IPS-15b (cell line): ENCODE measurements around the gene HRH2.

Experiments used
- H3K27me3 ChIP-seq: one replicate; pipeline ENCODE4 v1.6.1; 2013; ENCODE audit warnings: low read length; ENCODE audit not compliant: control insufficient read depth, insufficient read depth
- H3K36me3 ChIP-seq: one replicate; pipeline ENCODE4 v1.6.1; 2013; ENCODE audit warnings: low read length; ENCODE audit not compliant: control insufficient read depth, insufficient read depth
- H3K4me1 ChIP-seq: one replicate; pipeline ENCODE4 v1.6.1; 2013; ENCODE audit warnings: mild to moderate bottlenecking, low read length; ENCODE audit not compliant: control insufficient read depth, insufficient read depth
- H3K4me3 ChIP-seq: one replicate; pipeline ENCODE4 v1.5.1; 2013; ENCODE audit warnings: low read depth, low read length
- H3K9ac ChIP-seq: one replicate; pipeline ENCODE4 v1.6.1; 2013; ENCODE audit warnings: low read depth, mild to moderate bottlenecking, low read length
- H3K9me3 ChIP-seq: one replicate; pipeline ENCODE4 v1.6.1; 2013; ENCODE audit warnings: mild to moderate bottlenecking, low read length; ENCODE audit not compliant: control insufficient read depth, insufficient read depth

HRH2 gene

DNA sequence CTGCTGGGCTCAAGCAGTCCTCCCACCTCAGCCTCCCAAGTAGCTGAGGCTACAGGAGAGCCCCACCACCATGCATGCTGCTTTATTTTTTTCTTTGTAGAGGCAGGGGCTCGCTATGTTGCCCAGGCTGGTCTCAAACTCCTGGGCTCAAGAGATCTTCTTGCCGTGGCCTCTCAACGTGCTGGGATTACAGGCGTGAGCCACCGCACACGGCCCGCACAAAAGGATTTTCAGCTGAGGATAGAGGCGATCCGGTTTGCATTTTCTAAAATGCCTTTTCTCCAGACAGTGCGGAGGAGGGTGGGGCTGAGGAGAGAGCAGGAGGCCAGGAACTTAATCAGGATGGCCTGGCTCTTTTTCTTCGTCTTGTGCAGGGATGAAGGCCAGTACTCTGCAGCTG, 6.9 kb downstream of the HRH2 start:
- Histone ChIP-seq H3K27me3 (no peaks in the 10 kb centered on the region), H3K4me1 (no peaks in the 10 kb centered on the region), H3K9me3 (no peaks in the 10 kb centered on the region), H3K4me3 (no peak overlapping the region), H3K36me3 (no peaks in the 10 kb centered on the region), H3K9ac (no peak overlapping the region)

DNA sequence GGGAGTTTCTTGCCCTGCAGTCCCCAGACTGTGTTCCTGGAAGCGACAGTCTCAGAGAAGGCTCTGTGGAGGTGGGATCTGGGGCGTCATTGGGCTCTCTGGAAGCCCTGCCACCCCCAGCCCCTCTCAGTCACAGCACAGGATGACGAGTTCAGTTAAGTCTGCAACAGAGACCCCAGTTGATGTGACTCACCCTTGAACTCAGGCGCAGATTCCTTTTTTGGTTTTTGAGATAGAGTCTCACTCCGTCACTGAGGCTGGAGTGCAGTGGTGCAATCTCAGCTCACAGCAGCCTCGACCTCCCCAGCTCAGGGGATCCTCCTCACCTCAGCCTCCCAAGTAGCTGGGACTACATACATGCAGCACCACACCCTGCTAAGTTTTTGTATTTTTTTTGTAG, 8.3 kb downstream of the HRH2 start:
- no peaks in the 10 kb centered on the region for H3K9me3 ChIP-seq
- no peaks in the 10 kb centered on the region for H3K4me1 ChIP-seq
- no peak overlapping the region for H3K9ac ChIP-seq
- no peak overlapping the region for H3K4me3 ChIP-seq
- H3K27me3 ChIP-seq = no peaks in the 10 kb centered on the region
- H3K36me3 ChIP-seq = no peaks in the 10 kb centered on the region

GRCh38 chr5:175668006-175668405, 10.1 kb downstream of the HRH2 start:
- Histone ChIP-seq H3K4me1 (no peaks in the 10 kb centered on the region), H3K9ac (no peak overlapping the region), H3K27me3 (no peaks in the 10 kb centered on the region), H3K4me3 (no peak overlapping the region), H3K36me3 (no peaks in the 10 kb centered on the region), H3K9me3 (no peaks in the 10 kb centered on the region)

- Histone ChIP-seq H3K4me1 (no peaks in the 10 kb centered on the region), H3K36me3 (no peaks in the 10 kb centered on the region), H3K4me3 (no peak overlapping the region), H3K9me3 (no peaks in the 10 kb centered on the region), H3K9ac (no peak overlapping the region), H3K27me3 (no peaks in the 10 kb centered on the region)
Measured at GRCh38 chr5:175670372-175670771, 12.5 kb downstream of the HRH2 start.

DNA sequence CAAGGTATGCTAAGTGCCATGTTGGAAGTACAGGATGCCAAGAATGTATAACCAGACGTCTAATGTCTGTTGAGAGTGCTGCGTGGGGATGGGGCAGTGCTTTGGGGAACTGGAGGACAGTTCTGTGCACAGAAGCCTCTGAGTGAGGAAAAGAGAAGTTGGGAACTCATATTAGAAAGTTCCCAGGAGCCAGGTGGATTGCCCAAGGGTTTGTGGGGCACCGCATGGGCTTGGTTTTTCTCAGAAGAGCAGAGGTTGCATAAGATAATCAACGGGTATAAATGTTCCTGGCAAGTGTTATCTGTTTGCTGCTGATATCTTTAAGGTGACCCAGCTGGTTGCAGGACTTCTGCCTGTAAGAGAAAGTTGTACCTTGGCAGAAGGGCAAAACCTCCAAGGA, 13.1 kb downstream of the HRH2 start:
- H3K9ac ChIP-seq = no peak overlapping the region
- no peaks in the 10 kb centered on the region for H3K4me1 ChIP-seq
- H3K27me3 ChIP-seq = no peaks in the 10 kb centered on the region
- H3K36me3 ChIP-seq = no peaks in the 10 kb centered on the region
- H3K9me3 ChIP-seq = no peaks in the 10 kb centered on the region
- no peak overlapping the region for H3K4me3 ChIP-seq

- no peak overlapping the region for H3K9ac ChIP-seq
- H3K27me3 ChIP-seq = no peaks in the 10 kb centered on the region
Measured at GRCh38 chr5:175672976-175673648, 15.2 kb downstream of the HRH2 start.

GRCh38 chr5:175674731-175675346, 17.0 kb downstream of the HRH2 start:
- H3K4me3 ChIP-seq = no peak overlapping the region
- no peaks in the 10 kb centered on the region for H3K9me3 ChIP-seq
- H3K27me3 ChIP-seq = no peaks in the 10 kb centered on the region
- H3K36me3 ChIP-seq = no peaks in the 10 kb centered on the region
- H3K4me1 ChIP-seq = no peaks in the 10 kb centered on the region
- no peak overlapping the region for H3K9ac ChIP-seq

More at GRCh38 chr5:175672976-175673648, 15.2 kb downstream of the HRH2 start:
- Histone ChIP-seq H3K9me3 (no peaks in the 10 kb centered on the region), H3K36me3 (no peaks in the 10 kb centered on the region), H3K4me3 (no peak overlapping the region), H3K4me1 (no peaks in the 10 kb centered on the region)

DNA sequence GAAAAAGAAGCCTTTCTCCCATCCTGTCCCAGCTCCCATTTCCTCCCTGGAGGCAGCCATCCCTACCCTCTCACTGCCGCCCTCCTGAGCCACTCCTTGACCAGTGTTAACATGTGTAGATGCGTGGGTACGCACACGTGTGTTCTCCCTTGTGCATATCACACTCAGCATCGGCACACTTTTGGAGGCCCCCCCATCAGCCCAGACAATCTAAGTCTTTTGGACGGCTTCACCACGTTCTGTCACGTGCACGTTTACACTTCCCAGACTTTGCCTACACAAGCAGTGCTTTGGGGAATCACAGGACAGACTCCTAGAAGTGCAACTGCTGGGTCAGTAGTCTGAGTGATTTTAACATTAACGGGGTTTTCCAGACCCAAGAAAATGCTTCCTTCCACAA, 18.0 kb downstream of the HRH2 start:
- Histone ChIP-seq H3K9me3 (no peaks in the 10 kb centered on the region), H3K27me3 (no peaks in the 10 kb centered on the region), H3K4me3 (no peak overlapping the region), H3K4me1 (no peaks in the 10 kb centered on the region), H3K36me3 (no peaks in the 10 kb centered on the region), H3K9ac (no peak overlapping the region)

GRCh38 chr5:175677571-175677970, 19.7 kb downstream of the HRH2 start:
- no peaks in the 10 kb centered on the region for H3K36me3 ChIP-seq
- H3K4me3 ChIP-seq = no peak overlapping the region
- no peaks in the 10 kb centered on the region for H3K9me3 ChIP-seq
- no peaks in the 10 kb centered on the region for H3K27me3 ChIP-seq
- H3K9ac ChIP-seq = no peak overlapping the region
- H3K4me1 ChIP-seq = peaks cover 4% of the 10 kb centered on the region

DNA sequence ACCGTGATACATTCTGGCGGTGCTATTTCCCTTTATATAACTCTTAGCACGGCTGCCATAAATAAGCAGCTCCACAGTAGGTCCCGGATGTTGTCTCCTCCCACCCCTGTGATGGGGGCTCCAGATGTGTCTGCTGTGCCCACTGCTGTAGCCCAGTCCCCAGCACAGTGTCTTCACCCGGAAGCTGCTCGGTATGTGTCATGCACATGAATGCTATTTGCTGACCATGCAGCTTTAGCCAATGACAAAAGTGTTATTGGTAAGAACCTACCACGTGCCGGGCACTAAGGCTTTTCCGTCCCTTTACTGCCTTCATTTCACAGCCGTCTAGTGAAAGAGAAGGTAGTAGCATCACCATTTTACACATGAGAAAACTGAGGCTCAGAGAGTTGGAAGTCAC, 20.2 kb downstream of the HRH2 start:
- H3K36me3 ChIP-seq = no peaks in the 10 kb centered on the region
- no peak overlapping the region for H3K9ac ChIP-seq
- no peaks in the 10 kb centered on the region for H3K9me3 ChIP-seq
- H3K4me1 ChIP-seq = peaks cover 4% of the 10 kb centered on the region
- H3K4me3 ChIP-seq = no peak overlapping the region
- H3K27me3 ChIP-seq = no peaks in the 10 kb centered on the region

- Histone ChIP-seq H3K27me3 (no peaks in the 10 kb centered on the region), H3K9me3 (no peaks in the 10 kb centered on the region), H3K4me1 (peaks cover 4% of the 10 kb centered on the region), H3K36me3 (peaks cover 6% of the 10 kb centered on the region), H3K4me3 (no peak overlapping the region), H3K9ac (no peak overlapping the region)
Measured at GRCh38 chr5:175679411-175679810, 21.5 kb downstream of the HRH2 start.

DNA sequence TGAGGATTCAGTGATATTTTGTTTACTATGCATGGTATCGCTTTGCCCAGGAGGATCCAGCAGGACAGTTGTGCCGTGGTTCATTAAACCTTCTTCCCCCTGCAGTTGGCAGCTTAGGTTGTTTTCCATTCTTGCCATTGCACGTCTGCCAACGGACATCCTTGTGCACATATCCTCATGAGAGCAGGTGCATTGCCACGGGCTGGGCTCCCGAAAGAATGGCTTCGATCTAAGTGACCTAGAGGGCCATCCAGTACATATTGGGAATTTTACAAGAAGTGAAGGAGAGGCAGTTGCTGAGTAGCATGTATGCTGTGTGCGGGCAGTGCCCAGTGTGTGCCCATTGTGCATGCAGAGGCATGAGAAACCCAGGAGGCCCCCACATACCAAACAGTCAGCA, 22.1 kb downstream of the HRH2 start:
- no peaks in the 10 kb centered on the region for H3K27me3 ChIP-seq
- H3K4me1 ChIP-seq = peaks cover 4% of the 10 kb centered on the region
- H3K9ac ChIP-seq = no peak overlapping the region
- H3K9me3 ChIP-seq = no peaks in the 10 kb centered on the region
- H3K4me3 ChIP-seq = no peak overlapping the region
- H3K36me3 ChIP-seq = peaks cover 6% of the 10 kb centered on the region
